Sigmoid colon (tissue), 4 donors: ENCODE measurements around the gene ADCY2.

ENCODE experiments used
- POLR2A ChIP-seq, 2 donors: fragments of 450-650 bp; IDR thresholded peaks; one replicate each; pipeline ENCODE4 v1.6.1; 2016; ENCODE audit warnings: antibody characterized with exemption in 2 of 2, mild to moderate bottlenecking in 2 of 2, moderate library complexity in 2 of 2
- POLR2AphosphoS5 ChIP-seq, 4 donors: sonication (generic); formaldehyde crosslinking; IDR thresholded peaks; one replicate each; pipeline ENCODE4 v1.6.1; 2017; ENCODE audit warnings: antibody characterized with exemption in 4 of 4
- TF ChIP-seq, protein P1 (sequence below), 4 experiments: fragments of 450-650 bp in 3 of 4; fragments of 200-600 bp in 1 of 4; IDR thresholded peaks; one replicate each; pipeline ENCODE4 v1.5.1; 2016 to 2019; ENCODE audit warnings: antibody characterized with exemption in 4 of 4, mild to moderate bottlenecking in 3 of 4, moderate library complexity in 2 of 4

DNA sequence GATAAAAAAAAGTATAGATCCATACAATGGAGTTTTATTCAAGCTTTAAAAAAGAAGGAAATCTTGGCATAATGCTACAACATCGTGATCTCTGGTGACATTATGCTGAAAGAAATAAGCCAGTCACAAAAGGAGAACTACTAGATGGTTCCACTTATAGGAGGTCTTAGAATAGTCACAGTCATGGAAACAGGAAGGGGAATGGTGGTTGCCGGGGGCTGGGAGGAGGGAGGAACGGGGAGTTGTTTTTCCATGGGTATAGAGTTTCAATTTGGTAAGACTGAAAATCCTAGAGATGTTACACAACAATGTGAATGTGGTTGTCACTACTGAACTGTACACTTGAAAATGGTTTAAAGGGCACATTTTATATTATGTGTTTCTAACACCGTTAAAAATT lies 360.5 kb downstream of the ADCY2 start:
- TF ChIP-seq, protein P1, sequence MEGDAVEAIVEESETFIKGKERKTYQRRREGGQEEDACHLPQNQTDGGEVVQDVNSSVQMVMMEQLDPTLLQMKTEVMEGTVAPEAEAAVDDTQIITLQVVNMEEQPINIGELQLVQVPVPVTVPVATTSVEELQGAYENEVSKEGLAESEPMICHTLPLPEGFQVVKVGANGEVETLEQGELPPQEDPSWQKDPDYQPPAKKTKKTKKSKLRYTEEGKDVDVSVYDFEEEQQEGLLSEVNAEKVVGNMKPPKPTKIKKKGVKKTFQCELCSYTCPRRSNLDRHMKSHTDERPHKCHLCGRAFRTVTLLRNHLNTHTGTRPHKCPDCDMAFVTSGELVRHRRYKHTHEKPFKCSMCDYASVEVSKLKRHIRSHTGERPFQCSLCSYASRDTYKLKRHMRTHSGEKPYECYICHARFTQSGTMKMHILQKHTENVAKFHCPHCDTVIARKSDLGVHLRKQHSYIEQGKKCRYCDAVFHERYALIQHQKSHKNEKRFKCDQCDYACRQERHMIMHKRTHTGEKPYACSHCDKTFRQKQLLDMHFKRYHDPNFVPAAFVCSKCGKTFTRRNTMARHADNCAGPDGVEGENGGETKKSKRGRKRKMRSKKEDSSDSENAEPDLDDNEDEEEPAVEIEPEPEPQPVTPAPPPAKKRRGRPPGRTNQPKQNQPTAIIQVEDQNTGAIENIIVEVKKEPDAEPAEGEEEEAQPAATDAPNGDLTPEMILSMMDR (IDR thresholded peaks at IDR 0.05): no peak
- TF ChIP-seq POLR2AphosphoS5 (IDR thresholded peaks at IDR 0.05) (no peak), POLR2A (IDR thresholded peaks at IDR 0.05) (no peak)
